ENCODE results near the gene PTTG1IP.

Gene PTTG1IP

DNA sequence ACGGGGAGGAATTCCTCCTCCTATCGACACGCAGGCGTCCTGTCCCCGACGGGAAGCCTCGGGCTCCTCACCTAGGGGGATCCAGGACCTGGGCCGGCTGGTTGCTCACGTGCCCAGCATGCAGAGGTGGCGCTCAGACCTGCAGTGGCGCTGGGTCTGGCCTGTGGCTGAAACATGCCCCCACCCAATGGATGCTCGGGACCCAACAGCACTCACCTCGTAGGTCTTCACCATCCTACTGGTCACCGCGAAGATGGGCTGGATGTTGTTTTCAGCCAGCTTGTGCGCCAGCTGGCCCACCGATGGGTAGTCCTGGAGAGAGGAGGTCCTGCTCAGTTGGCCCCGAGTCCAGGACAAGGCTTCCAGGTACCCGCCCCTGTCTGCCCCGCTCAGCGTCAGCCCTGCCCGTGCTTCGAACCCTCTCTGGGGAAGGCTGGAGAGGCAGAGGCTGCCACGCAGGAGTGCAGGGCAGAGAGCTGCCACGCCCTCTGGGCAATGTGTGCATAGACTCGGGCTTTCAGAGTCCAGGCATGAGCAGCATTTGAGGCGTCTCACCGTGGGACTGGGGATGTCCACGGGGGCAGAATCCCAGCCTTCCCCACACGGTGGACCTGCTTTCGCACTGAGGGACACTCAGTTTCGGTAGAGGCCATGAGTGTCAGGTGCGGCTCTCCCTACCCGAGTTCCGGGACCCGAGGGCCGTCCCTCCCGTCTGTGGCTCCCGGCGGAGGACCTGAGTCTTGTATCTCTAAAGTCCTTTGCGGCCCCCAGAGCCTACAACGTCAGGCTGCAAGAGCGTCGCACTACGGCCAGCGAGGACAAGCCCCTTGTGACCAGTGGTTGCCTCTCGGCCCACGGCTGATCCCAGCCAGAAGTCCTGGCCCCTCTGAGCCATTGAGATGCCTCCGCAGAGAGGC, 25.6 kb upstream of the PTTG1IP start:
- no peak for DNase-seq (ENCODE audit: low read depth)
- H3K4me3 ChIP-seq (ENCODE audit: low read depth, low read length), result no peak overlapping the region
- TF ChIP-seq, protein P1, sequence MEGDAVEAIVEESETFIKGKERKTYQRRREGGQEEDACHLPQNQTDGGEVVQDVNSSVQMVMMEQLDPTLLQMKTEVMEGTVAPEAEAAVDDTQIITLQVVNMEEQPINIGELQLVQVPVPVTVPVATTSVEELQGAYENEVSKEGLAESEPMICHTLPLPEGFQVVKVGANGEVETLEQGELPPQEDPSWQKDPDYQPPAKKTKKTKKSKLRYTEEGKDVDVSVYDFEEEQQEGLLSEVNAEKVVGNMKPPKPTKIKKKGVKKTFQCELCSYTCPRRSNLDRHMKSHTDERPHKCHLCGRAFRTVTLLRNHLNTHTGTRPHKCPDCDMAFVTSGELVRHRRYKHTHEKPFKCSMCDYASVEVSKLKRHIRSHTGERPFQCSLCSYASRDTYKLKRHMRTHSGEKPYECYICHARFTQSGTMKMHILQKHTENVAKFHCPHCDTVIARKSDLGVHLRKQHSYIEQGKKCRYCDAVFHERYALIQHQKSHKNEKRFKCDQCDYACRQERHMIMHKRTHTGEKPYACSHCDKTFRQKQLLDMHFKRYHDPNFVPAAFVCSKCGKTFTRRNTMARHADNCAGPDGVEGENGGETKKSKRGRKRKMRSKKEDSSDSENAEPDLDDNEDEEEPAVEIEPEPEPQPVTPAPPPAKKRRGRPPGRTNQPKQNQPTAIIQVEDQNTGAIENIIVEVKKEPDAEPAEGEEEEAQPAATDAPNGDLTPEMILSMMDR (IDR thresholded peaks at IDR 0.05; ENCODE audit: control insufficient read depth, extremely low read depth, insufficient read depth), result no peak

DNA sequence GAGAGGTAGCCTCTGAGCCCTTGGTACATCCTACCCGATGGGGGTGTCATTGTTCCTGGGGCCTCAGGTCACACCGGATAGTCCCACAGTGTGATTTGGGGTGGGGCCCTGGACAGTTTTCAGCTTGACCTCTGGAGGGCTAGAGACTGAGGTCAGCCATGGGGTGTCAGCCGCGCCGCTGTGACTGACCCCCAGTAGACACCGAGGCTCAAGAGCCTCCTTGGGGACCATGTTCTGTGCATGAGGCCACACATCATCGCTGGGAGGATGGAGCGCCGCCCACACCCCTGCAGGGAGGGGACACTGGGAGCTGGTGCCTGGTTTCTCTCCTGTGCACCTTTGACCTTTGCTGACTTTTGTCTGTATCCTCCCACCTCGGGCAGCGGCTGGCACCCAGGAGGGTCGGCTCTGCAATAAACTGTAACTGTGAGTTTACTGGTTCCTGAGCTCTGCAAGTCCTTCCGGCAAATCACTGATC, 24.6 kb upstream of the PTTG1IP start:
- no peak for DNase-seq (ENCODE audit: low read depth)
- TF ChIP-seq, protein P1 (IDR thresholded peaks at IDR 0.05; ENCODE audit: control insufficient read depth, extremely low read depth, insufficient read depth), result no peak
- H3K4me3 ChIP-seq (ENCODE audit: low read depth, low read length), result no peak overlapping the region

GRCh38 chr21:44897326-44898010, 24.0 kb upstream of the PTTG1IP start:
- no peak for DNase-seq (ENCODE audit: low read depth)
- no peak overlapping the region for H3K4me3 ChIP-seq (ENCODE audit: low read depth, low read length)
- TF ChIP-seq, protein P1 (IDR thresholded peaks at IDR 0.05; ENCODE audit: control insufficient read depth, extremely low read depth, insufficient read depth), result no peak

DNA sequence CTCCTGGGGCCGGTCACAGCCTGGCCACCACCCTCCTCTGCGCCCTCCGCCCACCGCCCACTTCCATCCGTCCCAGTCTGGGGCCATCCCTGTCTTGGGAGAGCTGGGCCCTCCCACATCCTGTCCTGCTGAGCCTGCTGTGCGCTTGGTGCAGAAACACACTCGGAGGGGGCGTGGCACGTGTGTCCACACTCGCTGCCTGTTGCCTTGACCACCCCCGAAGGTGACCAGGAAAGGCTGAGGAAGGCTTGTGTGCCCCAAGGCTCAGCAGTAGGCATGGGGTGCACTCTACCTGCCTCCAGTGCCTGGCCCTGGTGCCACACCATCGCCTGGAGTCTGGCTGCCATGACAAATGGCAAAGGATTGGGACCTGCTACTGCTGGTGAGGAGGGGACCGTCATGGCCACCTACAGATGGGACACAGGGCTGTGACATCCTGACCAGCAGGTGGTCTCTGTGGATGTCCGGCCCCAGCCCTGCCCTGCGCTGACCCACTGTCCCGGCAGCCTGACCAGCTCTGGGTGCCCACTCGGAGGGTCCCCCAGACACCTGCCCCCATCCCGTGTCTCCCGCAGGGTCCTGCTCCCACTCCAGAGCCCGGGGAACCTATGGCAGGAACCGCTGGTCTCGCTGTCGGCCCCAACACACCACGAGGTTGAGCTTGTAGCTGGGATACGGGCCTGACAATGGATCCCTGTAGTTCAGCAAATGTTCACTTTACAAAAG, 23.2 kb upstream of the PTTG1IP start:
- TF ChIP-seq, protein P1 (IDR thresholded peaks at IDR 0.05; ENCODE audit: control insufficient read depth, extremely low read depth, insufficient read depth), result no peak
- no peak overlapping the region for H3K4me3 ChIP-seq (ENCODE audit: low read depth, low read length)
- DNase-seq (ENCODE audit: low read depth), result no peak

DNA sequence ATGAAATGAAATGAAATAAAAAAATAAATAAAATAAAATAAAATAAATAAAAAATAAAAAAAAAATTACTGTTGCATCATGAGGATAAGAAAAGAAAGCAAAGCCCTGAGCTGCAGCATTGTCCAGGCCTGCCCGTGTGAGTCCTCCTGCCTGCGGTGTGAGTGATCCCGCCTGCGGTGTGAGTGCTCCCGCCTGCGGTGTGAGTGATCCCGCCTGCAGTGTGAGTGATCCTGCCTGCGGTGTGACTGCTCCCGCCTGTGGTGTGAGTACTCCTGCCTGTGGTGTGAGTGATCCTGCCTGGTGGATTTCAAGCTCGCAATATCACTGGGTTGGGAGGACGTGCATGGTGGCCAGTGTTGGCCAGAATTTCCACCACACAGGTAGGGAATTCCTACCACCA, 22.4 kb upstream of the PTTG1IP start:
- TF ChIP-seq, protein P1 (IDR thresholded peaks at IDR 0.05; ENCODE audit: control insufficient read depth, extremely low read depth, insufficient read depth), result no peak
- no peak overlapping the region for H3K4me3 ChIP-seq (ENCODE audit: low read depth, low read length)
- no peak for DNase-seq (ENCODE audit: low read depth)

GRCh38 chr21:44894687-44895302, 21.3 kb upstream of the PTTG1IP start:
- TF ChIP-seq, protein P1 (IDR thresholded peaks at IDR 0.05; ENCODE audit: control insufficient read depth, extremely low read depth, insufficient read depth), result no peak
- DNase-seq (ENCODE audit: low read depth), result no peak
- no peak overlapping the region for H3K4me3 ChIP-seq (ENCODE audit: low read depth, low read length)

Measured in LNCaP clone FGC (cell line).